Natural killer cell (primary cell): ENCODE results near the gene VILL. TPM values are rescaled to one million over a fixed set of nuclear protein-coding genes. Genes with fewer than 3 reads are reported as not detected.
A peak's percentile ranks its signal among the peaks of the same experiment; 100 is the strongest.

Source experiments
- ATAC-seq, 3 donors: fragments of 150-1000 bp in 2 of 3; fragments of 200-7000 bp in 1 of 3; cut with Tn5 transposase; 1 replicate in 1 of 3; 2 replicates in 2 of 3; pipeline ENCODE4 v1.10.0; 2021; ENCODE audit warnings: mild to moderate bottlenecking in 2 of 3, moderate library complexity in 2 of 3
- DNase-seq, 2 donors: peaks; one replicate each; pipeline versions ENCODE4 v3.0.0 to v3.0.0-alpha.2; 2013 to 2021; ENCODE audit warnings: mixed read lengths in 1 of 2
- H3K27ac ChIP-seq: one replicate; pipeline ENCODE4 v1.5.1; 2013; ENCODE audit warnings: mild to moderate bottlenecking, low read length
- H3K27me3 ChIP-seq: one replicate; pipeline ENCODE4 v1.6.1; 2013; ENCODE audit warnings: low read length; ENCODE audit not compliant: control insufficient read depth, insufficient read depth
- H3K36me3 ChIP-seq: one replicate; pipeline ENCODE4 v1.6.1; 2013; ENCODE audit warnings: low read length; ENCODE audit not compliant: control insufficient read depth, insufficient read depth
- H3K4me1 ChIP-seq: one replicate; pipeline ENCODE4 v1.6.1; 2013; ENCODE audit warnings: low read length; ENCODE audit not compliant: control insufficient read depth, insufficient read depth
- H3K4me3 ChIP-seq: one replicate; pipeline ENCODE4 v1.5.1; 2013; ENCODE audit warnings: low read length
- H3K9me3 ChIP-seq: one replicate; pipeline ENCODE4 v1.6.1; 2013; ENCODE audit warnings: low read length; ENCODE audit not compliant: control insufficient read depth, insufficient read depth
- H3K27ac Mint-ChIP-seq, 2 donors: one replicate each; pipeline ENCODE4 v1.8.0; 2022; ENCODE audit warnings: mild to moderate bottlenecking in 2 of 2, mixed read lengths in 2 of 2, moderate library complexity in 1 of 2
- H3K27me3 Mint-ChIP-seq, 2 donors: one replicate each; pipeline ENCODE4 v1.8.0; 2022; ENCODE audit warnings: low read depth in 2 of 2, mixed read lengths in 2 of 2
- H3K36me3 Mint-ChIP-seq: one replicate; pipeline ENCODE4 v1.8.0; 2022; ENCODE audit warnings: mixed read lengths
- H3K4me1 Mint-ChIP-seq, 2 donors: one replicate each; pipeline ENCODE4 v1.8.0; 2022; ENCODE audit warnings: mixed read lengths in 2 of 2
- H3K4me3 Mint-ChIP-seq: one replicate; pipeline ENCODE4 v1.8.0; 2022; ENCODE audit warnings: mild to moderate bottlenecking, moderate library complexity, mixed read lengths
- H3K9me3 Mint-ChIP-seq, 2 donors: one replicate each; pipeline ENCODE4 v1.8.0; 2022; ENCODE audit warnings: mixed read lengths in 2 of 2
- WGBS: methylation state at CpG from one replicate; pipeline ENCODE4 v1.1.7; 2013; ENCODE audit warnings: missing lambda C conversion rate; ENCODE audit not compliant: insufficient coverage; 5-methylcytosine and 5-hydroxymethylcytosine counted together
- intact Hi-C: fragments of 100-400 bp; cut with micrococcal nuclease; formaldehyde crosslinking; loops from one replicate; pipeline ENCODE4 v1.14.2; 2022
- total RNA-seq, 4 donors: library from RNA; stranded (reverse); fragments of 120-200 nt in 1 of 4; gene quantifications; one replicate each; pipeline versions ENCODE4 v1.2.3 to v1.2.4, GENCODE V29; 2013 to 2022
- TF ChIP-seq, protein P1 (sequence below): fragments of 200-600 bp; IDR thresholded peaks from one replicate; pipeline ENCODE4 v1.8.0; 2022; ENCODE audit warnings: antibody characterized with exemption

The VILL gene
- total RNA-seq, 3 donors from 2014 or later (not counting 1 experiment from before 2014, with no cell fraction given) = 25.6 to 27.8 (median 26.9) TPM

DNA sequence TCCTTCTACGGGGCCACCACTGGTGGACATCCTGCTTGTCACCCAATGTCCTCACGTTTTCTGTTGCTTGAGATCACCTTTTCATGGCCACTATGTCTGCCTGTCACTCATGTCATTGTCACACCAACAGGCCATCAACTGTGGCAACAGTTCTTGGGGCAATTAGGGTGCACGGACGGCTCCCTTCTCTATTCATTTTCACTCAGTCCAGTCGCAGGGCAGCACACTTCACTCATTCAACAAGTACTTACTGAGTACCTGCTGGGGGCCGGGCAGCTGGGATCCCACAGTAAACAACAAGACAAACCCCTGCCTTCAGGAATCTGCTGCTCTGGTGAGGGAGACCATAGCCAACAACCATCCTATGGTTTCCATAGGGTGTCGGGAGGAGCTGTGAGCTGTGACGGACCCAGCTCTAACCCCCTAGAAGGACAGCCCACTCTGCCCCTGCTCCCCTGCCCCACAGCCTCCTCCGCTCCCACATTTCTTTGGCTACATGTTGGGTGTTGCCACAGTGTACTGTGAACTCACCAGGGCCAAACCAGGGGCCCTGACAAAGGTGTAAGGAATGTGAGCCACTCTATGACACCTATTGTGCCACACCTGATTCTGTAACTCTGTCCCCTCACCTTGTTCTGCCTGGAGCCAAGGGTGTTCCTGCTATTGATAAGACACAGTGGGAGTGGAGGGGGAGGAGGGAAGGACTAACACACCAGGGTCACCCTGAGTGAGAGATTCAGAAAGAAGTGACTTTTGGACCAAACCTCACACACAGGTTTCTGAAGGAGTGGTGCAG is 1.9 kb downstream of the VILL start:
- ATAC-seq = no peak
- WGBS = 90% methylated on average over 9 of the region's 9 CpGs
- DNase-seq = no peak
- Mint-ChIP-seq H3K27me3 (no peaks in the 10 kb centered on the region), H3K27ac (peak overlapping the region in 1 of 2 donors; percentile 96), H3K4me3 (peak overlapping the region; percentile 41), H3K36me3 (no peaks in the 10 kb centered on the region), H3K4me1 (peaks cover 38 to 41% of the 10 kb centered on the region in 2 donors), H3K9me3 (no peaks in the 10 kb centered on the region)
- Histone ChIP-seq H3K9me3 (no peaks in the 10 kb centered on the region), H3K4me1 (peaks cover 25% of the 10 kb centered on the region), H3K27ac (no peak overlapping the region), H3K36me3 (no peaks in the 10 kb centered on the region), H3K27me3 (no peaks in the 10 kb centered on the region), H3K4me3 (no peak overlapping the region)
- intact Hi-C loops = no loop called here
- TF ChIP-seq, protein P1, sequence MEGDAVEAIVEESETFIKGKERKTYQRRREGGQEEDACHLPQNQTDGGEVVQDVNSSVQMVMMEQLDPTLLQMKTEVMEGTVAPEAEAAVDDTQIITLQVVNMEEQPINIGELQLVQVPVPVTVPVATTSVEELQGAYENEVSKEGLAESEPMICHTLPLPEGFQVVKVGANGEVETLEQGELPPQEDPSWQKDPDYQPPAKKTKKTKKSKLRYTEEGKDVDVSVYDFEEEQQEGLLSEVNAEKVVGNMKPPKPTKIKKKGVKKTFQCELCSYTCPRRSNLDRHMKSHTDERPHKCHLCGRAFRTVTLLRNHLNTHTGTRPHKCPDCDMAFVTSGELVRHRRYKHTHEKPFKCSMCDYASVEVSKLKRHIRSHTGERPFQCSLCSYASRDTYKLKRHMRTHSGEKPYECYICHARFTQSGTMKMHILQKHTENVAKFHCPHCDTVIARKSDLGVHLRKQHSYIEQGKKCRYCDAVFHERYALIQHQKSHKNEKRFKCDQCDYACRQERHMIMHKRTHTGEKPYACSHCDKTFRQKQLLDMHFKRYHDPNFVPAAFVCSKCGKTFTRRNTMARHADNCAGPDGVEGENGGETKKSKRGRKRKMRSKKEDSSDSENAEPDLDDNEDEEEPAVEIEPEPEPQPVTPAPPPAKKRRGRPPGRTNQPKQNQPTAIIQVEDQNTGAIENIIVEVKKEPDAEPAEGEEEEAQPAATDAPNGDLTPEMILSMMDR = no peak

- H3K9me3 Mint-ChIP-seq = no peaks in the 10 kb centered on the region
- peaks cover 31% of the 10 kb centered on the region for H3K4me1 ChIP-seq
Measured at GRCh38 chr3:37993067-37993455, 2.5 kb downstream of the VILL start.

GRCh38 chr3:37993460-37993819 is 2.9 kb downstream of the VILL start:
- H3K4me3 ChIP-seq = peak overlapping the region; percentile 59

More at GRCh38 chr3:37993067-37993455, 2.5 kb downstream of the VILL start:
- 95% methylated on average over 8 of the region's 8 CpGs for WGBS
- no peaks in the 10 kb centered on the region for H3K27me3 ChIP-seq
- DNase-seq = no peak
- TF ChIP-seq, protein P1 = no peak
- no peaks in the 10 kb centered on the region for H3K9me3 ChIP-seq
- Mint-ChIP-seq H3K27me3 (no peaks in the 10 kb centered on the region), H3K4me3 (peak overlapping the region; percentile 91), H3K36me3 (no peaks in the 10 kb centered on the region), H3K27ac (peak overlapping the region; percentile 82 to 96), H3K4me1 (peaks cover 39 to 44% of the 10 kb centered on the region in 2 donors)
- ATAC-seq = no peak
- no peaks in the 10 kb centered on the region for H3K36me3 ChIP-seq
- no peak overlapping the region for H3K4me3 ChIP-seq
- intact Hi-C loops = no loop called here
- H3K27ac ChIP-seq = no peak overlapping the region

More at GRCh38 chr3:37993460-37993819, 2.9 kb downstream of the VILL start:
- ATAC-seq = no peak
- Mint-ChIP-seq H3K27ac (peak overlapping the region; percentile 82 to 96), H3K4me1 (peaks cover 43 to 48% of the 10 kb centered on the region in 2 donors), H3K27me3 (no peaks in the 10 kb centered on the region), H3K36me3 (no peaks in the 10 kb centered on the region), H3K4me3 (peak overlapping the region; percentile 91), H3K9me3 (no peaks in the 10 kb centered on the region)
- intact Hi-C loops = no loop called here
- no peaks in the 10 kb centered on the region for H3K36me3 ChIP-seq
- TF ChIP-seq, protein P1 = no peak
- WGBS = 90% methylated on average over 3 of the region's 6 CpGs
- no peak for DNase-seq
- H3K4me1 ChIP-seq = peaks cover 35% of the 10 kb centered on the region
- H3K9me3 ChIP-seq = no peaks in the 10 kb centered on the region
- peak overlapping the region; percentile 64 for H3K27ac ChIP-seq
- H3K27me3 ChIP-seq = no peaks in the 10 kb centered on the region
